GM12872 (cell line): Measurements from ENCODE around the gene NR2F1.

ENCODE experiments used
- TF ChIP-seq, protein P1 (sequence below): IDR thresholded peaks from 3 replicates; pipeline ENCODE4 v1.5.1; 2011; ENCODE audit warnings: low read depth, mild to moderate bottlenecking, low read length, moderate library complexity; ENCODE audit not compliant: insufficient read depth

NR2F1 gene

GRCh38 chr5:93582677-93583438, at the start of gene NR2F1:
NR2F1 (plus strand) TSS chr5:93583222; CDS start chr5:93585024, 1,802 bp downstream.
- TF ChIP-seq, protein P1, sequence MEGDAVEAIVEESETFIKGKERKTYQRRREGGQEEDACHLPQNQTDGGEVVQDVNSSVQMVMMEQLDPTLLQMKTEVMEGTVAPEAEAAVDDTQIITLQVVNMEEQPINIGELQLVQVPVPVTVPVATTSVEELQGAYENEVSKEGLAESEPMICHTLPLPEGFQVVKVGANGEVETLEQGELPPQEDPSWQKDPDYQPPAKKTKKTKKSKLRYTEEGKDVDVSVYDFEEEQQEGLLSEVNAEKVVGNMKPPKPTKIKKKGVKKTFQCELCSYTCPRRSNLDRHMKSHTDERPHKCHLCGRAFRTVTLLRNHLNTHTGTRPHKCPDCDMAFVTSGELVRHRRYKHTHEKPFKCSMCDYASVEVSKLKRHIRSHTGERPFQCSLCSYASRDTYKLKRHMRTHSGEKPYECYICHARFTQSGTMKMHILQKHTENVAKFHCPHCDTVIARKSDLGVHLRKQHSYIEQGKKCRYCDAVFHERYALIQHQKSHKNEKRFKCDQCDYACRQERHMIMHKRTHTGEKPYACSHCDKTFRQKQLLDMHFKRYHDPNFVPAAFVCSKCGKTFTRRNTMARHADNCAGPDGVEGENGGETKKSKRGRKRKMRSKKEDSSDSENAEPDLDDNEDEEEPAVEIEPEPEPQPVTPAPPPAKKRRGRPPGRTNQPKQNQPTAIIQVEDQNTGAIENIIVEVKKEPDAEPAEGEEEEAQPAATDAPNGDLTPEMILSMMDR = no peak

DNA sequence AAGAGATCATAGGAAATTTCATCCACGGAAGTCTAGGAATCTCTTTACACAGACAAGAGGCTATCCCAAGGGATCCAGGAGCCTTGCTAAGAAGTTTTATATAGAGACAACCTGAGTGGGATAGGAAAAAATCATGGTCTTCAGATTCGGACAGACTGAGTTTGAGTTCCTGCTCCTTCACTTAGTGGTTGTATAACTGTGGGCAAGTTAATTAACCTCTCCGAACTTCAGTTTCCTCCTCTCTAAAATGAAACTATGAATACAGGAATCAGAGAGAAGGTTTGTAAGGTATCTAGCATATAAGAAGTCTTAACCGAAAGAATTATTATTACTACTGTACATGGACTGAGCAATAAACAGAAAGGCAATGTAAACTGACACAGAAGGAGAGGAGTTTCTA, 37.1 kb upstream of the NR2F1 start:
- TF ChIP-seq, protein P1 = no peak

DNA sequence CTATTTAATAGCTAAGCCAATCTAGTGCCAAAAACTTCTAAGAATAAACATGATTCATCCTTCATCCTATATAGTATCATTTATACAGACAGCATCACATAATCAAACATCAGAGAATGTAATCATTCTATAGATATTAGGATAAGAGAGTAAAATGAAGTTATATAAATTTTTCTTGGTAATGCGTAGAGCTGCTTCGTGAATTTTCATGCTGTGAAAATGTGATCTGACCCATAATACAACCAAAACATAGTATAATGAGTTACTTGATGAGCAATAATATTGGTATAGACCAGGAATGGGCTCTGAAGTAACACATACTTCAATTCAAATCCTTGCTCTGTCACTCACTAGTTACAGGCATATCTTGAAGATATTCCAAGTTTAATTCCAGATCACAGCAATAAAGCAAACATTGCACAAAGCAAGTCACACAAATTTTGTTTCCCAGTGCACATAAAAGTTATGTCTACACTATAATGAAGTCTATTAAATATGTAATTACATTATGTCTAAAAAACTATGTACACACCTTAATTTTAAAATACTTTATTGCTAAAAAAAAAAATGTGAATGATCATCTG, 25.9 kb upstream of the NR2F1 start:
- TF ChIP-seq, protein P1 = no peak

GRCh38 chr5:93566091-93566490, 16.9 kb upstream of the NR2F1 start:
- TF ChIP-seq, protein P1 = no peak

GRCh38 chr5:93567424-93567823, 15.6 kb upstream of the NR2F1 start:
- TF ChIP-seq, protein P1 = no peak

DNA sequence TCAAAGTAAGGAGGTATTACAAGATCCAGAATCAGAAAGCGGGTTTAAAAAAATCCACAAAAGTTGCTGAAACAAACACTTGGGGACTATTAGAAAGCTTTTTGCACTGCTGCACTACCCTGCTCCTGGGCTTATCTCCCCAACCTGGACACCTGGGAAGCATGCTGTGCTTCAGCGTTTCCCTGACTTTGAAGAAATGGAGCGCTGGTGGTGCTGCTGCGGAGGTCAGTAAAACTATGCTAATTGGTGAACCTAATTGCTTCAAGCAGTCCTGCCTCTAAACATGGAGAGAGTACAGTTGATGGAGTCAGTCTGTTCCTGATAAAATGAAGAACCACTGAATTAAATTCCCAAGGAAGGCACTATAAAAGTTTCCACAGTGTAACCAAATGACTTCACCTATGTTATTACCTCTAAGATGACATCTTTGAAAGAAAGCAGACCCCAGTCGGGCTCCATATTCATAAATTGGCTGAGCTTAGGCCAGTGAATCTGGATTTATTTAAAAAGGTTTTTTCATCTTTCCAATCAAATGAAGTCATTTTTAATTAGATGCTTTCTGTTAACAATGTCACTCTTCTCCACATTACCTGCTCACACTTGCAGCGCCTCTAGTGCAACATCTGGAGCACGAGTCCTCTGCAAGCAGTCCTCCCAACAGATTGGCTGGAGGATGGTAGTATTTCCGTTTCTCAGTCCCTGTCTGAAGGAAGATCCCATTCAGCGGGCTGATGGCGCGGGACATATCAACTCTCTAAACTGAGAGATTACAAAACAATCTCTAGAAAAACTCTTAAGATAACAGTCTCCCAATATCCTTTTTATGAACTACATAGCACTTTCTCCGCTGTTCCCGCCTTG, 13.5 kb upstream of the NR2F1 start:
- TF ChIP-seq, protein P1 = no peak
